NCI-H526 (cell line): ENCODE results near the gene SNCG.
"Not testable (repeated sequence)": the region's sequence is repeated elsewhere in the genome, so short reads cannot be mapped to it uniquely, and the experiment has no call there.

ENCODE experiments used
- DNase-seq, 2 experiments: peaks; one replicate each; lab custom pipeline; 2025; lab: John Stamatoyannopoulos, UW

The SNCG gene

GRCh38 chr10:86944907-86945306 is 13.5 kb upstream of the SNCG start:
- DNase-seq, result no peak

- DNase-seq, result peak in 1 of 2 experiments; percentile 51
These were observed 12.8 kb upstream of the SNCG start for GRCh38 chr10:86945361-86946212.

GRCh38 chr10:86946213-86947155 is 11.9 kb upstream of the SNCG start:
- no peak for DNase-seq

GRCh38 chr10:86947806-86948205 is 10.6 kb upstream of the SNCG start:
- DNase-seq, result not testable (repeated sequence)

GRCh38 chr10:86950349-86950748 is 8.1 kb upstream of the SNCG start:
- no peak for DNase-seq

GRCh38 chr10:86951184-86951761 is 7.1 kb upstream of the SNCG start:
- DNase-seq, result no peak

- DNase-seq, result no peak
These were observed 6.3 kb upstream of the SNCG start for GRCh38 chr10:86952106-86952505.

GRCh38 chr10:86952697-86953096 is 5.7 kb upstream of the SNCG start:
- DNase-seq, result not testable (repeated sequence)

GRCh38 chr10:86953747-86954680 is 4.4 kb upstream of the SNCG start:
- no peak for DNase-seq

GRCh38 chr10:86954681-86955500 is 3.5 kb upstream of the SNCG start:
- DNase-seq, result no peak

- no peak for DNase-seq
These were observed 2.8 kb upstream of the SNCG start for GRCh38 chr10:86955501-86956194.

- DNase-seq, result no peak
These were observed 2.1 kb upstream of the SNCG start for GRCh38 chr10:86956195-86956847.

GRCh38 chr10:86956848-86957448 is 1.5 kb upstream of the SNCG start:
- DNase-seq, result no peak

GRCh38 chr10:86957471-86958115 is 806 bp upstream of the SNCG start, which contains the start of gene MMRN2:
MMRN2 (minus strand) TSS chr10:86957615; CDS start chr10:86957541, 74 bp downstream.
- no peak for DNase-seq

GRCh38 chr10:86958901-86959736 is 720 bp downstream of the SNCG start:
- no peak for DNase-seq

GRCh38 chr10:86959737-86960002 is 1.3 kb downstream of the SNCG start:
- no peak for DNase-seq

- DNase-seq, result peak; percentile 20 to 50
These were observed 1.8 kb downstream of the SNCG start for GRCh38 chr10:86960003-86960862.
